Kidney epithelial cell (primary cell): ENCODE measurements around the gene CEP68. TPM values are rescaled to one million over a fixed set of nuclear protein-coding genes. Genes with fewer than 3 reads are reported as not detected.

ENCODE experiments used
- DNase-seq: peaks from one replicate; pipeline ENCODE4 v3.0.0-alpha.2; 2010; ENCODE audit warnings: low read depth
- H3K27me3 ChIP-seq: 2 replicates; pipeline ENCODE4 v1.6.0; 2011; ENCODE audit warnings: low read length; ENCODE audit not compliant: control insufficient read depth, insufficient read depth
- H3K36me3 ChIP-seq: 2 replicates; pipeline ENCODE4 v1.5.1; 2011; ENCODE audit warnings: low read length; ENCODE audit not compliant: control insufficient read depth, insufficient read depth
- H3K4me3 ChIP-seq: 2 replicates; pipeline ENCODE4 v1.5.1; 2011; ENCODE audit warnings: low read depth, mild to moderate bottlenecking, control low read depth, low read length
- CTCF ChIP-seq: IDR thresholded peaks from 2 replicates; pipeline ENCODE4 v1.5.1; 2011; ENCODE audit warnings: mild to moderate bottlenecking, moderate library complexity, low read length, control low read depth, inconsistent platforms; ENCODE audit not compliant: insufficient read depth, poor library complexity, severe bottlenecking
- total RNA-seq: library from RNA; depleted of rRNA; stranded (reverse); fragments of >200 nt; gene quantifications from 2 replicates; pipeline ENCODE4 v1.2.3, GENCODE V29; 2015

The CEP68 gene
- total RNA-seq, 1 donor from 2014 or later = 5.2 TPM

- Histone ChIP-seq H3K36me3 (no peaks in the 10 kb centered on the region), H3K4me3 (no peak overlapping the region), H3K27me3 (no peaks in the 10 kb centered on the region)
- no peak for DNase-seq
- TF ChIP-seq CTCF = no peak
Measured at GRCh38 chr2:65026704-65027464, 29.3 kb upstream of the CEP68 start.

DNA sequence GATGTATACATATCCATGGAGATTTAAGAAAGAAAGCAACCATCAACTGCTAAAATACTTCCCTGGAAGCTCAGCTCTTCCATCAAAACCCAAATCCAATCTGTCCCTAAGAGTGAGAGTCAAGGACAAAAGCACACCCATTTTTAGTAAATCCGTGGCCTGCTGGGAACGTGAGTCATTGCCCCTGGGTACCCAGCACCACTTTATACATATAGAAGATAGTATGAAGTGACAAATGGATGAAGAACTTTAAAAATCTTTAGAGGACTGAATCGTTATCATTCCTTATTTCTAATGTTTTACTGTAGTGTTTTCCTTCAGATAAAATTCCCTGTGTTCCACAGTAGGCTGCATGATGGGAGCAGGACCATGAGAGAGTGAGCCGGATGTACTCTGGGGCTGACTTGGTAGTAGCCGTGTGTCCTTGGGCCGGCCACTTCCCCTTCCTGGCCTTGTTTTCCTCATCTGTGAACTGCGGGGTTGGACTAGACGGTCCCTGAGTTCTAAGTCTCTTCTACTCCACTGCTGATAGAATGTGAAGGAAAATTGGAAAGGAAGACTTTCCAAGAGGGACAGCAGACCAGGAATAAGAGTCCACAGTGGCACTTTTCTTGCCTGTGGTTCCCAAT lies 28.5 kb upstream of the CEP68 start:
- Histone ChIP-seq H3K36me3 (no peaks in the 10 kb centered on the region), H3K4me3 (no peak overlapping the region), H3K27me3 (no peaks in the 10 kb centered on the region)
- no peak for TF ChIP-seq CTCF
- no peak for DNase-seq

GRCh38 chr2:65030476-65031332 lies 25.5 kb upstream of the CEP68 start:
- TF ChIP-seq CTCF = no peak
- Histone ChIP-seq H3K27me3 (no peaks in the 10 kb centered on the region), H3K4me3 (no peak overlapping the region), H3K36me3 (no peaks in the 10 kb centered on the region)
- DNase-seq = no peak

GRCh38 chr2:65031341-65032018 lies 24.7 kb upstream of the CEP68 start:
- DNase-seq = no peak
- Histone ChIP-seq H3K27me3 (no peaks in the 10 kb centered on the region), H3K36me3 (no peaks in the 10 kb centered on the region), H3K4me3 (no peak overlapping the region)
- TF ChIP-seq CTCF = no peak

DNA sequence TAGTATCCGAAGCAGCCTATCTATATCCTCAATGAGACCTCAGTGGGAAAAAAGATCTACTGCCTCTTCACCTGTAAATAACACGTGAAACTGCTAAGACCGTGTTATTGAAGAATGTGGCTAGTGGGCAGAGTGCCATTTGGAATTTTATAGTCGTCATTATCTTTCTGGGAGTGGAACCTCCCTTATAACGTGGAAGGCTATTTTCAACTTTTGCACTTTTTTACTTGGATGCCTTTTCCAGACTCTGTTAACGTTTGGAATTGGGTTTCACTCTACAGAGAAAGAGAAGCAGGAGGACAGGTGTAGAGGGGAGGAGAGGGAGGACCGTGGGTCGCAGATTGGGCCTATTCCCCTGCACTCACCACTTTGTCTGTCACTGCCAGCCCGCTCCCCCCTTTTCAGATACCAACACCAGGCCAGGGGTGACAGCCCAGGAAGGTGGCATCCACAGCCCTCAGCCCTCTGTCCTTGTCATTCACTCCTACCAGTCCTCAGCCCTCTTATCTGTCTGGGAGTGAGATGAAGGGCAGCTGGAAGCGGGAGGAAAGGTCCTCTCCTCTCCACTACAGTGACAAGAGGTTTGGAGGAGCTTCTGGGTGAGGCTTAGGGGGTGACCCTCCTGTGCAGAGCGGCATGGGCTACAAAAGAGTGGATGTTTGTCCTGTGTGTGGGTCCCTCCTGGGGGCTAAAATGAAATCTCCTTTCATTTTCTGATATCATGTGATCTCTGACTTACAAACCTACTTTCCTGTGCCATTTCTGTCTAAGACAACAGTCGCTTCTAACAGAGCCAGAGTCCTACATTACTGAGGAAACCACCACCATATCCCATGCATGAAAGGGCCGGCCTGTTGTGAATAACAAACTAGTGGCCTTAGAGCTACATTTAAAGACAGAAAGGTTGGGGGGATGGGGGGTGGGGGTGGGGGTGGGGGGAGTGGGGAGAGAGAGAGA lies 23.9 kb upstream of the CEP68 start:
- no peak overlapping the region for H3K4me3 ChIP-seq
- DNase-seq = no peak
- no peak for TF ChIP-seq CTCF

More for the DNA sequence above, 23.9 kb upstream of the CEP68 start:
- H3K27me3 ChIP-seq = no peaks in the 10 kb centered on the region
- H3K36me3 ChIP-seq = no peaks in the 10 kb centered on the region
